HepG2 (cell line): ENCODE results near the gene SYNDIG1. TPM values are rescaled to one million over a fixed set of nuclear protein-coding genes. Genes with fewer than 3 reads are reported as not detected.
A peak's percentile ranks its signal among the peaks of the same experiment; 100 is the strongest.

Source experiments
- ATAC-seq: fragments of 200-7000 bp; cut with Tn5 transposase; 3 replicates; pipeline ENCODE4 v1.9.1; 2020; ENCODE audit warnings: mild to moderate bottlenecking, moderate library complexity
- BruUV-seq: library from RNA; stranded (reverse); fragments of 400-500 nt; replicated peaks from 2 replicates; lab custom pipeline; 2021; lab: Mats Ljungman, UMichigan
- CTCF ChIA-PET: fragments of 300-600 bp; formaldehyde crosslinking; extraction: SDS; loops from one replicate; lab custom pipeline; 2021; ENCODE audit warnings: low total read pairs, inconsistent platforms, low intra/inter-chr PET ratio; lab: Yijun Ruan, JAX
- POLR2A ChIA-PET: fragments of 350-600 bp; sonication (Branson Sonifier 250); formaldehyde crosslinking; loops from one replicate; lab custom pipeline; 2020; ENCODE audit warnings: antibody characterized with exemption, inconsistent platforms; lab: Yijun Ruan, JAX
- DNase-seq: peaks from one replicate; pipeline ENCODE4 v3.0.0-alpha.2; 2015; ENCODE audit warnings: low spot score
- FAIRE-seq: peaks from 3 replicates; lab custom pipeline; 2011; peaks lifted over from hg19 to GRCh38; lab: Jason Lieb, UNC
- H2AFZ ChIP-seq: one replicate; pipeline ENCODE4 v1.6.1; 2011; ENCODE audit warnings: low read length, inconsistent platforms
- H3K27ac ChIP-seq: fragments of 300-600 bp; 3 replicates; pipeline ENCODE4 v1.8.0; 2011; ENCODE audit warnings: mixed run types, mild to moderate bottlenecking, mixed read lengths, low read length, inconsistent platforms; ENCODE audit not compliant: insufficient read depth; ENCODE audit errors: extremely low read length
- H3K27me3 ChIP-seq, 2 experiments: fragments of 200-600 bp in 1 of 2; 2 replicates in 1 of 2; 3 replicates in 1 of 2; pipeline versions ENCODE4 v1.6.0 to v1.8.0; 2011; ENCODE audit warnings: low read length in 2 of 2, mild to moderate bottlenecking in 2 of 2, moderate library complexity in 2 of 2, inconsistent platforms in 1 of 2; ENCODE audit not compliant: insufficient read depth in 2 of 2, control insufficient read depth in 1 of 2
- H3K36me3 ChIP-seq, 2 experiments: fragments of 200-600 bp in 1 of 2; replicated peaks in 1 of 2; 2 replicates in 1 of 2; 3 replicates in 1 of 2; pipeline versions ENCODE4 v1.5.1 to v1.8.0; 2011; ENCODE audit warnings: low read length in 2 of 2, inconsistent platforms in 1 of 2; ENCODE audit not compliant: insufficient read depth in 2 of 2, control insufficient read depth in 1 of 2
- H3K4me1 ChIP-seq: 2 replicates; pipeline ENCODE4 v1.5.1; 2012; ENCODE audit warnings: low read length, inconsistent platforms; ENCODE audit not compliant: insufficient read depth
- H3K4me2 ChIP-seq: 2 replicates; pipeline ENCODE4 v1.6.0; 2011; ENCODE audit warnings: low read depth, low read length, inconsistent platforms
- H3K4me3 ChIP-seq, 3 experiments: fragments of 200-600 bp in 1 of 3; sonication (generic), shearing (Covaris generic) in 1 of 3; replicated peaks in 1 of 3; 2 replicates each; pipeline ENCODE4 v1.5.1; 2011 to 2016; ENCODE audit warnings: low read length in 3 of 3, inconsistent platforms in 2 of 3, low read depth in 2 of 3, mild to moderate bottlenecking in 2 of 3, control low read depth in 1 of 3, mixed read lengths in 1 of 3; ENCODE audit not compliant: insufficient read depth in 1 of 3
- H3K79me2 ChIP-seq: one replicate; pipeline ENCODE4 v1.6.1; 2011; ENCODE audit warnings: low read length, inconsistent platforms; ENCODE audit not compliant: insufficient read depth
- H3K9ac ChIP-seq: 2 replicates; pipeline ENCODE4 v1.6.0; 2011; ENCODE audit warnings: mild to moderate bottlenecking, low read depth, low read length, inconsistent platforms; ENCODE audit not compliant: insufficient read depth
- H3K9me3 ChIP-seq: 2 replicates; pipeline ENCODE4 v1.5.1; 2012; ENCODE audit warnings: mild to moderate bottlenecking, low read length
- H4K20me1 ChIP-seq: 2 replicates; pipeline ENCODE4 v1.6.0; 2011; ENCODE audit warnings: inconsistent platforms, mild to moderate bottlenecking, low read length, moderate library complexity; ENCODE audit not compliant: insufficient read depth
- CREB1 ChIP-seq, 2 experiments: fragments of 450-650 bp in 1 of 2; IDR thresholded peaks; 2 replicates each; pipeline ENCODE4 v1.6.1; 2016 to 2017; ENCODE audit warnings: control low read depth in 1 of 2, mild to moderate bottlenecking in 1 of 2, missing compliant biosample characterization in 1 of 2, missing genetic modification characterization in 1 of 2
- FOXP1 ChIP-seq, 2 experiments: fragments of 450-650 bp in 1 of 2; IDR thresholded peaks; 2 replicates each; pipeline ENCODE4 v1.6.1; 2017 to 2018; ENCODE audit warnings: antibody characterized with exemption in 1 of 2
- MAFK ChIP-seq, 2 experiments: IDR thresholded peaks in 1 of 2; conservative IDR thresholded peaks in 1 of 2; 2 replicates each; pipeline ENCODE4 v1.6.1; 2011; ENCODE audit warnings: improper control_type of control experiment in 2 of 2, low read length in 2 of 2
- U2AF2 ChIP-seq: fragments of 200-400 bp; formaldehyde crosslinking; IDR thresholded peaks from 2 replicates; pipeline ENCODE4 v1.6.1; 2017; ENCODE audit warnings: low read depth, mild to moderate bottlenecking, low read length
- ZNF563 ChIP-seq: sonication (generic); formaldehyde crosslinking; IDR thresholded peaks from 2 replicates; pipeline ENCODE4 v1.8.0; 2022; ENCODE audit warnings: mild to moderate bottlenecking, moderate library complexity, missing genetic modification reagents
- ZSCAN25 ChIP-seq: sonication (generic); formaldehyde crosslinking; IDR thresholded peaks from 2 replicates; pipeline ENCODE4 v1.8.0; 2022; ENCODE audit warnings: mild to moderate bottlenecking, missing genetic modification reagents
- WGBS: methylation state at CpG from one replicate; pipeline ENCODE4 v1.1.6; 2017; ENCODE audit warnings: low lambda C conversion rate; 5-methylcytosine and 5-hydroxymethylcytosine counted together
- in situ Hi-C: cut with HindIII; loops from 2 replicates; pipeline ENCODE4 v1.10.0; 2017; ENCODE audit warnings: low pct_unique_long_range_greater_than_20kb; ENCODE audit not compliant: extremely low pct_ligation_motif_present
- intact Hi-C: fragments of 100-400 bp; cut with micrococcal nuclease; formaldehyde crosslinking; loops from one replicate; pipeline ENCODE4 v1.10.0; 2022; ENCODE audit not compliant: unreplicated experiment
- polyA plus RNA-seq, 8 experiments: library from polyadenylated mRNA; depleted of rRNA in 3 of 8; stranded (reverse) in 7 of 8; unstranded in 1 of 8; fragments of >200 nt; fragmentation: Illumina TruSeq in 4 of 8; extraction: Trizol in 4 of 8; gene quantifications; 2 replicates each; pipeline versions ENCODE4 v1.2.1 to v1.2.3, GENCODE V29; 2011 to 2016; ENCODE audit warnings: low read depth in 4 of 8, missing spikeins in 1 of 8, mixed read lengths in 1 of 8; ENCODE audit not compliant: insufficient read depth in 1 of 8
- total RNA-seq, 5 experiments: library from RNA; depleted of rRNA; stranded (reverse); fragments of >200 nt; fragmentation: Illumina TruSeq; extraction: Trizol; gene quantifications; 2 replicates each; pipeline ENCODE4 v1.2.3, GENCODE V29; 2016; ENCODE audit warnings: low read depth in 1 of 5
- TF ChIP-seq, protein P1 (sequence below): sonication (generic); formaldehyde crosslinking; IDR thresholded peaks from 2 replicates; pipeline ENCODE4 v1.5.0; 2020; ENCODE audit warnings: mild to moderate bottlenecking, low read depth, missing genetic modification reagents, borderline replicate concordance
- TF ChIP-seq, protein P2 (sequence below): fragments of 450-650 bp; IDR thresholded peaks from 2 replicates; pipeline ENCODE4 v1.6.1; 2017
- TF ChIP-seq, protein P3 (sequence below): sonication (generic); formaldehyde crosslinking; IDR thresholded peaks from 2 replicates; pipeline ENCODE4 v1.5.1; 2020; ENCODE audit warnings: missing genetic modification reagents, mild to moderate bottlenecking, borderline replicate concordance
- TF ChIP-seq, protein P4 (sequence below): sonication (generic); formaldehyde crosslinking; IDR thresholded peaks from 2 replicates; pipeline ENCODE4 v1.5.0; 2020; ENCODE audit warnings: mild to moderate bottlenecking, missing genetic modification reagents
- TF ChIP-seq, protein P5 (sequence below): sonication (generic); formaldehyde crosslinking; IDR thresholded peaks from 2 replicates; pipeline ENCODE4 v1.8.0; 2022; ENCODE audit warnings: mild to moderate bottlenecking, missing genetic modification reagents, moderate library complexity

The SYNDIG1 gene
- total and polyA plus RNA-seq, 2 of the 13 experiments (the other 11 are each of a cell fraction or from before 2014, with no cell fraction given), result not detected

DNA sequence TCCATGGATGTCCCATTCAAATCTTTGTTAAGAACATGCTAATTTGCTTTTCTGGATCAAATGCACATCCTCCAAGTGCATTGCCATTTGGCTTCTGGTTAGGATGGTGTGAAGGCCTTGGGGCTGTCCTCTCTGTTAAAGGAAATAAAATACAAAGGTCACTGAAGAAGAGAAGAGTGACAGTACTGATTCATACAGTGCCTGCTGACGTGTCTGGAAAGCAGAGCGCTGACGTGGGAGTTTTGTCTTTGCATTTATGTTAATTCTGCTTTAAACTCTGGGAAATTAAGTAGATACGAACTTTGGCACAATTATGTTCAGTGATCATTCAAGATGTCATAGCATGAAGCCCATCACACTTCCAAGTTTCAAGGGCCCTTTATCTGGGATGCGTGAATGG, 33.2 kb downstream of the SYNDIG1 start:
- Histone ChIP-seq H3K9me3 (no peaks in the 10 kb centered on the region), H3K27ac (no peak overlapping the region), H3K36me3 (no peaks in the 10 kb centered on the region), H3K79me2 (no peaks in the 10 kb centered on the region), H4K20me1 (no peaks in the 10 kb centered on the region), H3K9ac (no peak overlapping the region), H2AFZ (no peak overlapping the region), H3K4me2 (no peak overlapping the region)
- POLR2A ChIA-PET, result no interaction called here
- DNase-seq (no peak), ATAC-seq (no peak), FAIRE-seq (no peak)
- 24% methylated on average over 5 of the region's 5 CpGs for WGBS
- CTCF ChIA-PET, result no interaction called here
- intact Hi-C loops, result no loop called here
- no TSS peak for BruUV-seq
- in situ Hi-C loops, result no loop called here
- TF ChIP-seq, protein P1, sequence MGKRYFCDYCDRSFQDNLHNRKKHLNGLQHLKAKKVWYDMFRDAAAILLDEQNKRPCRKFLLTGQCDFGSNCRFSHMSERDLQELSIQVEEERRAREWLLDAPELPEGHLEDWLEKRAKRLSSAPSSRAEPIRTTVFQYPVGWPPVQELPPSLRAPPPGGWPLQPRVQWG (CRISPR knock-in tag), result no peak
- TF ChIP-seq MAFK (conservative IDR thresholded peaks at IDR 0.05 in 1 of 2, IDR thresholded peaks at IDR 0.05 in 1 of 2; ENCODE audit: low read length in 2 of 2) (peak in 1 of 2 experiments; percentile 31; a peak in 1 of 4 replicates), CREB1 (IDR thresholded peaks at IDR 0.05) (peak; percentile 39; the same call in 1 of the 2 replicates), CREB1 (CRISPR knock-in tag; IDR thresholded peaks at IDR 0.05) (no peak), FOXP1 (IDR thresholded peaks at IDR 0.05) (no peak), FOXP1 (CRISPR knock-in tag; IDR thresholded peaks at IDR 0.05) (no peak), ZSCAN25 (no peak)
- TF ChIP-seq, all 625 proteins: peak for 2
- peaks cover 6 to 44% of the 10 kb centered on the region in 2 experiments; a peak in 4 of 5 replicates for H3K27me3 ChIP-seq
- no peak overlapping the region for H3K4me3 ChIP-seq
- H3K4me1 ChIP-seq, result no peaks in the 10 kb centered on the region

DNA sequence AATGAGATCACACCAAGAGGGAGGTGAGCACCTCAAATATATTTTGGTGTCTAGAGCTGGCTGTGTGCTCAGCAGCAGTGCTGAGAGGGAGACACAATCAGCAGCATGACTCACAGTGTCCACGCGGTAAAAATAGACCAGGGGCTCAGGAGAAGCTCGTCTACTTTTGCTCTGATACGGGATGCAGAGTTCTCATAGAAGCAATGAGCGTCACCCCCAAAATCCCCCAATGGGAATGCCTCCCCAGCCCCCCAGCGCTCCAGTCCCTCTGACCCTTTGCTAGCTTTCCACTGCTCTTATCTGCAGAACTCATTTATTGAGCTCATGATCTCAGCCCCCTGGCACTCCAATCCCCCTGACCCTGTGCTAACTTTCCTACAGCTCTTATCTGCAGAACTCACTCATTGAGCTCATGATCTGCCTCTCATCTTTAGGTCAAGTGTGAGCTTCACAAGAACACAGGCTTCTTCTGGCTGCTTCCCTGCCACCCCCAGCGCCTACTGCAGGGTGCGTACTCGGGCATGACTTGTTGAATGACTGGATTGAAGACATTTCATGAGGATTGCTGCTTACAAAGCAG, 34.0 kb downstream of the SYNDIG1 start:
- no peak overlapping the region for H3K4me2 ChIP-seq
- 8% methylated on average over 9 of the region's 9 CpGs for WGBS
- no peaks in the 10 kb centered on the region for H3K4me1 ChIP-seq
- no peaks in the 10 kb centered on the region for H3K9me3 ChIP-seq
- no peaks in the 10 kb centered on the region for H4K20me1 ChIP-seq
- no peak overlapping the region for H3K9ac ChIP-seq
- intact Hi-C loops, result no loop called here
- no peak overlapping the region for H3K27ac ChIP-seq
- BruUV-seq, result no TSS peak
- no peak for DNase-seq
- CTCF ChIA-PET, result no interaction called here
- peaks cover 6 to 43% of the 10 kb centered on the region in 2 experiments; a peak in 4 of 5 replicates for H3K27me3 ChIP-seq
- in situ Hi-C loops, result no loop called here
- H3K79me2 ChIP-seq, result no peaks in the 10 kb centered on the region
- no peaks in the 10 kb centered on the region for H3K36me3 ChIP-seq
- H3K4me3 ChIP-seq, result no peak overlapping the region
- POLR2A ChIA-PET, result interaction anchor here (0.6 kb wide), 1 partner anchor 1503 kb away, joined by 3 read pairs; no protein-coding TSS in a partner anchor
- no peak for FAIRE-seq
- ATAC-seq, result no peak
- no peak overlapping the region for H2AFZ ChIP-seq
- TF ChIP-seq ZNF563 (CRISPR knock-in tag) (no peak), U2AF2 (no peak)
- TF ChIP-seq, protein P2, sequence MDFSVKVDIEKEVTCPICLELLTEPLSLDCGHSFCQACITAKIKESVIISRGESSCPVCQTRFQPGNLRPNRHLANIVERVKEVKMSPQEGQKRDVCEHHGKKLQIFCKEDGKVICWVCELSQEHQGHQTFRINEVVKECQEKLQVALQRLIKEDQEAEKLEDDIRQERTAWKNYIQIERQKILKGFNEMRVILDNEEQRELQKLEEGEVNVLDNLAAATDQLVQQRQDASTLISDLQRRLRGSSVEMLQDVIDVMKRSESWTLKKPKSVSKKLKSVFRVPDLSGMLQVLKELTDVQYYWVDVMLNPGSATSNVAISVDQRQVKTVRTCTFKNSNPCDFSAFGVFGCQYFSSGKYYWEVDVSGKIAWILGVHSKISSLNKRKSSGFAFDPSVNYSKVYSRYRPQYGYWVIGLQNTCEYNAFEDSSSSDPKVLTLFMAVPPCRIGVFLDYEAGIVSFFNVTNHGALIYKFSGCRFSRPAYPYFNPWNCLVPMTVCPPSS, result no peak
- TF ChIP-seq, protein P3, sequence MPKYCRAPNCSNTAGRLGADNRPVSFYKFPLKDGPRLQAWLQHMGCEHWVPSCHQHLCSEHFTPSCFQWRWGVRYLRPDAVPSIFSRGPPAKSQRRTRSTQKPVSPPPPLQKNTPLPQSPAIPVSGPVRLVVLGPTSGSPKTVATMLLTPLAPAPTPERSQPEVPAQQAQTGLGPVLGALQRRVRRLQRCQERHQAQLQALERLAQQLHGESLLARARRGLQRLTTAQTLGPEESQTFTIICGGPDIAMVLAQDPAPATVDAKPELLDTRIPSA, result no peak
- TF ChIP-seq, protein P4, sequence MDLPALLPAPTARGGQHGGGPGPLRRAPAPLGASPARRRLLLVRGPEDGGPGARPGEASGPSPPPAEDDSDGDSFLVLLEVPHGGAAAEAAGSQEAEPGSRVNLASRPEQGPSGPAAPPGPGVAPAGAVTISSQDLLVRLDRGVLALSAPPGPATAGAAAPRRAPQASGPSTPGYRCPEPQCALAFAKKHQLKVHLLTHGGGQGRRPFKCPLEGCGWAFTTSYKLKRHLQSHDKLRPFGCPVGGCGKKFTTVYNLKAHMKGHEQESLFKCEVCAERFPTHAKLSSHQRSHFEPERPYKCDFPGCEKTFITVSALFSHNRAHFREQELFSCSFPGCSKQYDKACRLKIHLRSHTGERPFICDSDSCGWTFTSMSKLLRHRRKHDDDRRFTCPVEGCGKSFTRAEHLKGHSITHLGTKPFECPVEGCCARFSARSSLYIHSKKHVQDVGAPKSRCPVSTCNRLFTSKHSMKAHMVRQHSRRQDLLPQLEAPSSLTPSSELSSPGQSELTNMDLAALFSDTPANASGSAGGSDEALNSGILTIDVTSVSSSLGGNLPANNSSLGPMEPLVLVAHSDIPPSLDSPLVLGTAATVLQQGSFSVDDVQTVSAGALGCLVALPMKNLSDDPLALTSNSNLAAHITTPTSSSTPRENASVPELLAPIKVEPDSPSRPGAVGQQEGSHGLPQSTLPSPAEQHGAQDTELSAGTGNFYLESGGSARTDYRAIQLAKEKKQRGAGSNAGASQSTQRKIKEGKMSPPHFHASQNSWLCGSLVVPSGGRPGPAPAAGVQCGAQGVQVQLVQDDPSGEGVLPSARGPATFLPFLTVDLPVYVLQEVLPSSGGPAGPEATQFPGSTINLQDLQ, result no peak
- TF ChIP-seq, protein P5, sequence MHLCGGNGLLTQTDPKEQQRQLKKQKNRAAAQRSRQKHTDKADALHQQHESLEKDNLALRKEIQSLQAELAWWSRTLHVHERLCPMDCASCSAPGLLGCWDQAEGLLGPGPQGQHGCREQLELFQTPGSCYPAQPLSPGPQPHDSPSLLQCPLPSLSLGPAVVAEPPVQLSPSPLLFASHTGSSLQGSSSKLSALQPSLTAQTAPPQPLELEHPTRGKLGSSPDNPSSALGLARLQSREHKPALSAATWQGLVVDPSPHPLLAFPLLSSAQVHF (CRISPR knock-in tag), result no peak
